ENCODE data around the gene CTBP2.

The CTBP2 gene

GRCh38 chr10:125130260-125130659 lies 30.1 kb downstream of the CTBP2 start:
- H3K27ac ChIP-seq = no peak overlapping the region
- DNase-seq (ENCODE audit: low read depth, low spot score) = no peak

GRCh38 chr10:125129076-125129458 lies 31.3 kb downstream of the CTBP2 start:
- no peak for DNase-seq (ENCODE audit: low read depth, low spot score)
- no peak overlapping the region for H3K27ac ChIP-seq

- peak overlapping the region; percentile 35 for H3K27ac ChIP-seq
Observed at GRCh38 chr10:125128397-125129075, 31.8 kb downstream of the CTBP2 start.

GRCh38 chr10:125127986-125128385 lies 32.4 kb downstream of the CTBP2 start:
- H3K27ac ChIP-seq = peak overlapping the region; percentile 35
- no peak for DNase-seq (ENCODE audit: low read depth, low spot score)

More at GRCh38 chr10:125128397-125129075, 31.8 kb downstream of the CTBP2 start:
- no peak for DNase-seq (ENCODE audit: low read depth, low spot score)

- DNase-seq (ENCODE audit: low read depth, low spot score) = peak; percentile 78
- H3K27ac ChIP-seq = peak overlapping the region; percentile 35
Observed at GRCh38 chr10:125127110-125127509, 33.3 kb downstream of the CTBP2 start.

- peak overlapping the region; percentile 35 for H3K27ac ChIP-seq
Observed at GRCh38 chr10:125125951-125126735, 34.2 kb downstream of the CTBP2 start.

GRCh38 chr10:125124907-125125306 lies 35.5 kb downstream of the CTBP2 start:
- DNase-seq (ENCODE audit: low read depth, low spot score) = no peak
- H3K27ac ChIP-seq = peak overlapping the region; percentile 77

More at GRCh38 chr10:125125951-125126735, 34.2 kb downstream of the CTBP2 start:
- no peak for DNase-seq (ENCODE audit: low read depth, low spot score)

GRCh38 chr10:125124115-125124487 lies 36.3 kb downstream of the CTBP2 start:
- DNase-seq (ENCODE audit: low read depth, low spot score) = no peak
- peak overlapping the region; percentile 77 for H3K27ac ChIP-seq

GRCh38 chr10:125123476-125124114 lies 36.8 kb downstream of the CTBP2 start:
- peak overlapping the region; percentile 77 for H3K27ac ChIP-seq
- DNase-seq (ENCODE audit: low read depth, low spot score) = peak; percentile 92

- no peak for DNase-seq (ENCODE audit: low read depth, low spot score)
- H3K27ac ChIP-seq = no peak overlapping the region
Observed at GRCh38 chr10:125122566-125122965, 37.8 kb downstream of the CTBP2 start.

GRCh38 chr10:125121003-125121402 lies 39.4 kb downstream of the CTBP2 start:
- no peak overlapping the region for H3K27ac ChIP-seq
- DNase-seq (ENCODE audit: low read depth, low spot score) = peak; percentile 62

GRCh38 chr10:125120053-125120710 lies 40.2 kb downstream of the CTBP2 start:
- no peak overlapping the region for H3K27ac ChIP-seq
- no peak for DNase-seq (ENCODE audit: low read depth, low spot score)

GRCh38 chr10:125118701-125119100 lies 41.7 kb downstream of the CTBP2 start:
- no peak overlapping the region for H3K27ac ChIP-seq
- DNase-seq (ENCODE audit: low read depth, low spot score) = no peak

- no peak overlapping the region for H3K27ac ChIP-seq
- DNase-seq (ENCODE audit: low read depth, low spot score) = no peak
Observed at GRCh38 chr10:125118011-125118611, 42.3 kb downstream of the CTBP2 start.

- no peak overlapping the region for H3K27ac ChIP-seq
- no peak for DNase-seq (ENCODE audit: low read depth, low spot score)
Observed at GRCh38 chr10:125116652-125117310, 43.6 kb downstream of the CTBP2 start.

GRCh38 chr10:125116041-125116649 lies 44.2 kb downstream of the CTBP2 start:
- no peak for DNase-seq (ENCODE audit: low read depth, low spot score)
- H3K27ac ChIP-seq = no peak overlapping the region

GRCh38 chr10:125115409-125115808 lies 45.0 kb downstream of the CTBP2 start:
- H3K27ac ChIP-seq = no peak overlapping the region
- DNase-seq (ENCODE audit: low read depth, low spot score) = no peak

GRCh38 chr10:125114761-125115391 lies 45.5 kb downstream of the CTBP2 start:
- no peak overlapping the region for H3K27ac ChIP-seq

More at GRCh38 chr10:125114761-125115391, 45.5 kb downstream of the CTBP2 start:
- DNase-seq (ENCODE audit: low read depth, low spot score) = no peak

Data from epithelial cell of prostate (primary cell).